Esophagus squamous epithelium (tissue), 5 donors: ENCODE measurements around the gene DPH2. TPM values are rescaled to one million over a fixed set of nuclear protein-coding genes. Genes with fewer than 3 reads are reported as not detected.

Experiments
- DNase-seq: peaks from one replicate; lab custom pipeline; 2025; lab: John Stamatoyannopoulos, UW
- H3K27ac ChIP-seq, 4 donors: fragments of 200-600 bp; sonication (generic); one replicate each; pipeline ENCODE4 v1.5.1; 2016 to 2019; ENCODE audit warnings: mild to moderate bottlenecking in 1 of 4
- H3K27me3 ChIP-seq, 4 donors: fragments of 200-600 bp; sonication (generic); 1 replicate in 3 of 4; 2 replicates in 1 of 4; pipeline versions ENCODE4 v1.5.1 to v1.6.0; 2017 to 2021; ENCODE audit warnings: antibody characterized with exemption in 1 of 4
- H3K36me3 ChIP-seq, 3 donors: fragments of 200-600 bp; sonication (generic); one replicate each; pipeline ENCODE4 v1.5.1; 2016 to 2019
- H3K4me1 ChIP-seq, 3 donors: fragments of 200-600 bp; sonication (generic); one replicate each; pipeline ENCODE4 v1.5.1; 2017 to 2019
- H3K4me3 ChIP-seq, 4 donors: fragments of 200-600 bp; sonication (generic); 1 replicate in 3 of 4; 2 replicates in 1 of 4; pipeline ENCODE4 v1.5.1; 2016 to 2019; ENCODE audit warnings: mild to moderate bottlenecking in 2 of 4, moderate library complexity in 1 of 4
- H3K9me3 ChIP-seq, 3 donors: fragments of 200-600 bp; sonication (generic); one replicate each; pipeline ENCODE4 v1.5.1; 2016 to 2019
- CTCF ChIP-seq, 6 experiments: fragments of 450-650 bp in 4 of 6; fragments of 200-600 bp in 2 of 6; sonication (generic) in 2 of 6; IDR thresholded peaks; one replicate each; pipeline ENCODE4 v1.5.1; 2016 to 2019; ENCODE audit warnings: antibody characterized with exemption in 6 of 6, mild to moderate bottlenecking in 4 of 6, moderate library complexity in 4 of 6
- POLR2A ChIP-seq, 4 donors: fragments of 450-650 bp; IDR thresholded peaks; one replicate each; pipeline ENCODE4 v1.6.1; 2017; ENCODE audit warnings: antibody characterized with exemption in 4 of 4, mild to moderate bottlenecking in 4 of 4, moderate library complexity in 3 of 4
- WGBS, 2 donors: methylation state at CpG; one replicate each; pipeline ENCODE4 v1.1.5; 2018; 5-methylcytosine and 5-hydroxymethylcytosine counted together
- intact Hi-C: fragments of 100-400 bp; cut with DNase I; formaldehyde crosslinking; loops from one replicate; pipeline ENCODE4 v1.15.0; 2022
- total RNA-seq, 4 donors: library from RNA; depleted of rRNA; stranded (reverse); fragments of >200 nt; gene quantifications; one replicate each; pipeline ENCODE4 v1.1.0, GENCODE V29; 2016
- donor health status: DM: yes; HTN: yes; CAD: no.

The DPH2 gene
- total RNA-seq, 4 donors from 2014 or later, result 14.0 to 34.6 (median 27.7) TPM

- H3K27ac ChIP-seq, result no peak overlapping the region
- no peaks in the 10 kb centered on the region for H3K27me3 ChIP-seq
- no peak for DNase-seq
- intact Hi-C loops, result no loop called here
- no peaks in the 10 kb centered on the region for H3K9me3 ChIP-seq
- H3K4me1 ChIP-seq, result peaks cover 13 to 24% (median 18%) of the 10 kb centered on the region in 3 donors
- peaks cover 0 to 53% (median 3%) of the 10 kb centered on the region in 3 donors for H3K36me3 ChIP-seq
- 98 to 100% methylated on average over 9 to 11 of the region's 16 CpGs for WGBS, 2 donors
- no peak overlapping the region for H3K4me3 ChIP-seq
- TF ChIP-seq POLR2A (IDR thresholded peaks at IDR 0.05), result no peak
- TF ChIP-seq CTCF (IDR thresholded peaks at IDR 0.05), result no peak
These were observed 15.0 kb downstream of the DPH2 start for GRCh38 chr1:43984855-43985254.

GRCh38 chr1:43985984-43986595 lies 16.3 kb downstream of the DPH2 start:
- DNase-seq, result no peak
- Histone ChIP-seq H3K4me3 (no peak overlapping the region), H3K27ac (no peak overlapping the region), H3K36me3 (peaks cover 0 to 53% (median 3%) of the 10 kb centered on the region in 3 donors), H3K4me1 (peaks cover 9 to 21% (median 10%) of the 10 kb centered on the region in 3 donors), H3K9me3 (no peaks in the 10 kb centered on the region), H3K27me3 (no peaks in the 10 kb centered on the region)
- 74 to 85% methylated on average over 4 of the region's 4 CpGs for WGBS, 2 donors
- intact Hi-C loops, result no loop called here
- TF ChIP-seq CTCF (IDR thresholded peaks at IDR 0.05), result no peak
- TF ChIP-seq POLR2A (IDR thresholded peaks at IDR 0.05), result no peak

GRCh38 chr1:43986712-43987111 lies 16.9 kb downstream of the DPH2 start:
- WGBS, 2 donors, result 69 to 80% methylated on average over 6 of the region's 6 CpGs
- peaks cover 0 to 47% (median 3%) of the 10 kb centered on the region in 3 donors for H3K36me3 ChIP-seq
- peaks cover 7 to 21% (median 8%) of the 10 kb centered on the region in 3 donors for H3K4me1 ChIP-seq
- no peak overlapping the region for H3K4me3 ChIP-seq
- no peak overlapping the region for H3K27ac ChIP-seq
- no peaks in the 10 kb centered on the region for H3K9me3 ChIP-seq
- no peak for TF ChIP-seq POLR2A (IDR thresholded peaks at IDR 0.05)
- TF ChIP-seq CTCF (IDR thresholded peaks at IDR 0.05), result no peak
- DNase-seq, result no peak
- intact Hi-C loops, result no loop called here
- no peaks in the 10 kb centered on the region for H3K27me3 ChIP-seq

- H3K4me1 ChIP-seq, result peaks cover 7 to 21% (median 14%) of the 10 kb centered on the region in 3 donors
- peaks cover 0 to 41% (median 3%) of the 10 kb centered on the region in 3 donors for H3K36me3 ChIP-seq
- H3K4me3 ChIP-seq, result no peak overlapping the region
- H3K9me3 ChIP-seq, result no peaks in the 10 kb centered on the region
- intact Hi-C loops, result no loop called here
- 74 to 78% methylated on average over 6 of the region's 6 CpGs for WGBS, 2 donors
- no peak for TF ChIP-seq POLR2A (IDR thresholded peaks at IDR 0.05)
- no peak for TF ChIP-seq CTCF (IDR thresholded peaks at IDR 0.05)
- no peak overlapping the region for H3K27ac ChIP-seq
- no peaks in the 10 kb centered on the region for H3K27me3 ChIP-seq
- DNase-seq, result no peak
These were observed 17.5 kb downstream of the DPH2 start for GRCh38 chr1:43987159-43987902.
